Stimulated activated CD4-positive, alpha-beta T cell treated with anti-CD3 and anti-CD28 coated beads, Interleukin-12 subunit alpha, Interleukin-12 subunit beta, amount 100 ng/mL, for 4 hours (primary cell): Measurements from ENCODE around the gene RSAD2.
"Not testable (repeated sequence)": the region's sequence is repeated elsewhere in the genome, so short reads cannot be mapped to it uniquely, and the experiment has no call there.

Experiments used
- DNase-seq: peaks from one replicate; pipeline ENCODE4 v3.0.0-alpha.2; 2020

Gene RSAD2

GRCh38 chr2:6877402-6878304 lies at the start of gene RSAD2:
RSAD2 (plus strand) TSS chr2:6877777; CDS start chr2:6877801, 24 bp downstream.
- DNase-seq: no peak

- no peak for DNase-seq
These were observed 49.3 kb upstream of the RSAD2 start for GRCh38 chr2:6828299-6828584.

GRCh38 chr2:6831229-6831628 lies 46.3 kb upstream of the RSAD2 start:
- DNase-seq: no peak

GRCh38 chr2:6832596-6833299 lies 44.8 kb upstream of the RSAD2 start:
- no peak for DNase-seq

GRCh38 chr2:6833300-6833604 lies 44.3 kb upstream of the RSAD2 start:
- no peak for DNase-seq

GRCh38 chr2:6834163-6834562 lies 43.4 kb upstream of the RSAD2 start:
- no peak for DNase-seq

- no peak for DNase-seq
These were observed 42.1 kb upstream of the RSAD2 start for GRCh38 chr2:6835467-6835866.

GRCh38 chr2:6838673-6839319 lies 38.8 kb upstream of the RSAD2 start:
- no peak for DNase-seq

GRCh38 chr2:6841537-6842287 lies 35.9 kb upstream of the RSAD2 start:
- no peak for DNase-seq

GRCh38 chr2:6845312-6845711 lies 32.3 kb upstream of the RSAD2 start:
- no peak for DNase-seq

- DNase-seq: no peak
These were observed 31.7 kb upstream of the RSAD2 start for GRCh38 chr2:6845903-6846302.

GRCh38 chr2:6846540-6846939 lies 31.0 kb upstream of the RSAD2 start:
- no peak for DNase-seq

GRCh38 chr2:6846967-6847681 lies 30.5 kb upstream of the RSAD2 start:
- DNase-seq: no peak

- no peak for DNase-seq
These were observed 25.4 kb upstream of the RSAD2 start for GRCh38 chr2:6852195-6852594.

- DNase-seq: no peak
These were observed 23.2 kb upstream of the RSAD2 start for GRCh38 chr2:6854416-6854815.

GRCh38 chr2:6855860-6856547 lies 21.6 kb upstream of the RSAD2 start:
- no peak for DNase-seq

GRCh38 chr2:6856548-6856920 lies 21.0 kb upstream of the RSAD2 start:
- no peak for DNase-seq

- DNase-seq: not testable (repeated sequence)
These were observed 19.0 kb upstream of the RSAD2 start for GRCh38 chr2:6858466-6859027.

GRCh38 chr2:6860296-6860695 lies 17.3 kb upstream of the RSAD2 start:
- DNase-seq: no peak

- no peak for DNase-seq
These were observed 13.8 kb upstream of the RSAD2 start for GRCh38 chr2:6863792-6864191.

GRCh38 chr2:6864231-6864754 lies 13.3 kb upstream of the RSAD2 start:
- no peak for DNase-seq
